GM12875 (cell line): ENCODE measurements around the gene STARD9.
"Not testable (repeated sequence)": the region's sequence is repeated elsewhere in the genome, so short reads cannot be mapped to it uniquely, and the experiment has no call there.

Experiments
- H3K4me3 ChIP-seq: one replicate; pipeline ENCODE4 v1.5.1; 2011; ENCODE audit warnings: low read depth, low read length, control low read depth
- CTCF ChIP-seq: IDR thresholded peaks from 2 replicates; pipeline ENCODE4 v1.5.1; 2011; ENCODE audit warnings: low read depth, mild to moderate bottlenecking, control low read depth, inconsistent platforms, low read length, moderate library complexity, borderline replicate concordance; ENCODE audit not compliant: insufficient read depth

The STARD9 gene

GRCh38 chr15:42670451-42670850, 95.0 kb downstream of the STARD9 start:
- H3K4me3 ChIP-seq = no peak overlapping the region
- TF ChIP-seq CTCF = no peak

- TF ChIP-seq CTCF = no peak
- no peak overlapping the region for H3K4me3 ChIP-seq
These were observed 97.0 kb downstream of the STARD9 start for GRCh38 chr15:42672444-42672843.

- no peak overlapping the region for H3K4me3 ChIP-seq
- TF ChIP-seq CTCF = no peak
These were observed 99.1 kb downstream of the STARD9 start for GRCh38 chr15:42674472-42674871.

GRCh38 chr15:42675021-42675420, 99.6 kb downstream of the STARD9 start:
- no peak for TF ChIP-seq CTCF
- H3K4me3 ChIP-seq = no peak overlapping the region

GRCh38 chr15:42679285-42680141, 104.1 kb downstream of the STARD9 start:
- no peak for TF ChIP-seq CTCF
- no peak overlapping the region for H3K4me3 ChIP-seq

GRCh38 chr15:42680142-42680482, 104.7 kb downstream of the STARD9 start:
- H3K4me3 ChIP-seq = not testable (repeated sequence)

GRCh38 chr15:42681119-42681518, 105.7 kb downstream of the STARD9 start:
- TF ChIP-seq CTCF = no peak
- H3K4me3 ChIP-seq = no peak overlapping the region
